T-helper 2 cell treated with Interferon-gamma antibody and Interleukin-4, amounts not matched to agents 5 μg/mL and 100 μg/mL, for 36 hours (primary cell): Measurements from ENCODE around the gene CARNS1.

Source experiments
- DNase-seq: peaks from one replicate; pipeline ENCODE4 v3.0.0; 2021; ENCODE audit warnings: low spot score
- H3K27ac Mint-ChIP-seq: one replicate; pipeline ENCODE4 v1.8.0; 2021; ENCODE audit warnings: mild to moderate bottlenecking, mixed read lengths
- H3K27me3 Mint-ChIP-seq: one replicate; pipeline ENCODE4 v1.8.0; 2021; ENCODE audit warnings: low read depth, mixed read lengths
- H3K36me3 Mint-ChIP-seq: one replicate; pipeline ENCODE4 v1.8.0; 2021; ENCODE audit warnings: low read depth, mixed read lengths
- H3K4me1 Mint-ChIP-seq: one replicate; pipeline ENCODE4 v1.8.0; 2021; ENCODE audit warnings: low read depth, mixed read lengths
- H3K4me3 Mint-ChIP-seq: one replicate; pipeline ENCODE4 v1.8.0; 2022; ENCODE audit warnings: mild to moderate bottlenecking, moderate library complexity, mixed read lengths
- H3K9me3 Mint-ChIP-seq: one replicate; pipeline ENCODE4 v1.8.0; 2021; ENCODE audit warnings: mixed read lengths

Gene CARNS1

DNA sequence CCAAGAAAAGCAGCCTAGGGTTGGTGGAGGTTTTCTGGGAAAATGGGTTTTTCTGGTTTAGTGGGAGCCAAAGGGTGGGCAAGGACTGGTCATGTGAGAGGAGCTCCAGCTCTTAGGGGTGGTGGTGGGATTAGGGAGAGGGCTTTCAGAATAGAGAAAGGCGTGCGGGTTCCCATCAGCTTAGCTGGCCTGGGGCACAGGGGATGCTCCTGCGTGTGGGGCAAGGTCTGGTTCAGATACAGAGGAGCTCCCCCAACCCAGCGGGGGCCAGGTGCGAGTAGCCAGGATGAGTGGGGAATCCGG is 52.9 kb downstream of the CARNS1 start:
- Mint-ChIP-seq H3K27ac (peak overlapping the region; percentile 78), H3K27me3 (no peaks in the 10 kb centered on the region), H3K4me1 (peaks cover 31% of the 10 kb centered on the region), H3K9me3 (no peaks in the 10 kb centered on the region), H3K4me3 (peak overlapping the region; percentile 89), H3K36me3 (peaks cover 4% of the 10 kb centered on the region)
- no peak for DNase-seq

- Mint-ChIP-seq H3K27me3 (no peaks in the 10 kb centered on the region), H3K36me3 (peaks cover 4% of the 10 kb centered on the region), H3K4me3 (peak within 1 kb of the TSS; percentile 89), H3K9me3 (no peaks in the 10 kb centered on the region), H3K4me1 (peaks cover 31% of the 10 kb centered on the region), H3K27ac (peak within 1 kb of the TSS; percentile 78)
- peak; percentile 91 for DNase-seq
These were observed 53.5 kb downstream of the CARNS1 start, which contains the start of gene TMEM134 for GRCh38 chr11:67468759-67469507. TMEM134 (minus strand) TSS chr11:67469251; CDS start chr11:67469192, 59 bp downstream.

GRCh38 chr11:67469508-67469811 is 54.0 kb downstream of the CARNS1 start:
- no peaks in the 10 kb centered on the region for H3K27me3 Mint-ChIP-seq
- H3K27ac Mint-ChIP-seq, result peak overlapping the region; percentile 67
- peaks cover 26% of the 10 kb centered on the region for H3K4me1 Mint-ChIP-seq
- DNase-seq, result no peak
- H3K9me3 Mint-ChIP-seq, result no peaks in the 10 kb centered on the region
- H3K36me3 Mint-ChIP-seq, result peaks cover 4% of the 10 kb centered on the region
- H3K4me3 Mint-ChIP-seq, result peak overlapping the region; percentile 79

GRCh38 chr11:67470337-67471002 is 55.0 kb downstream of the CARNS1 start:
- peaks cover 18% of the 10 kb centered on the region for H3K4me1 Mint-ChIP-seq
- no peaks in the 10 kb centered on the region for H3K27me3 Mint-ChIP-seq
- H3K27ac Mint-ChIP-seq, result no peak overlapping the region
- DNase-seq, result no peak
- no peaks in the 10 kb centered on the region for H3K9me3 Mint-ChIP-seq
- no peak overlapping the region for H3K4me3 Mint-ChIP-seq
- peaks cover under 1% of the 10 kb centered on the region for H3K36me3 Mint-ChIP-seq

- H3K27ac Mint-ChIP-seq, result no peak overlapping the region
- no peaks in the 10 kb centered on the region for H3K9me3 Mint-ChIP-seq
- H3K27me3 Mint-ChIP-seq, result peaks cover 5% of the 10 kb centered on the region
- DNase-seq, result no peak
- H3K4me3 Mint-ChIP-seq, result no peak overlapping the region
- no peaks in the 10 kb centered on the region for H3K36me3 Mint-ChIP-seq
- H3K4me1 Mint-ChIP-seq, result peaks cover 5% of the 10 kb centered on the region
These were observed 57.4 kb downstream of the CARNS1 start for GRCh38 chr11:67472882-67473281.
